ENCODE results near the gene TACC2. TPM values are rescaled to one million over a fixed set of nuclear protein-coding genes. Genes with fewer than 3 reads are reported as not detected.

Gene TACC2
- total RNA-seq, 5 donors from 2014 or later (not counting 1 experiment from before 2014, with no cell fraction given), result 0.46 to 0.70 (median 0.60) TPM; not detected in 2

- Histone ChIP-seq H3K4me3 (ENCODE audit: control insufficient read depth in 1 of 2, extremely low read depth in 1 of 2, low read length in 1 of 2) (no peak overlapping the region), H3K27me3 (replicated peaks in 1 of 2; ENCODE audit: control insufficient read depth in 2 of 2, extremely low read depth in 1 of 2, insufficient read depth in 2 of 2, low read length in 1 of 2) (peaks cover 0 to 23% of the 10 kb centered on the region in 2 experiments), H3K27ac (ENCODE audit: low read length) (no peak overlapping the region), H3K36me3 (ENCODE audit: control insufficient read depth in 2 of 2, extremely low read depth in 1 of 2, insufficient read depth in 1 of 2, low read length in 1 of 2) (no peaks in the 10 kb centered on the region), H3K4me1 (ENCODE audit: control insufficient read depth in 1 of 2, extremely low read depth in 1 of 2, insufficient read depth in 2 of 2, low read length in 2 of 2) (peaks cover 0 to 28% of the 10 kb centered on the region in 2 experiments), H3K9me3 (no peaks in the 10 kb centered on the region)
- Mint-ChIP-seq H3K36me3 (no peaks in the 10 kb centered on the region), H3K4me3 (no peak overlapping the region), H3K27ac (no peak overlapping the region), H3K27me3 (peaks cover 0 to 4% of the 10 kb centered on the region in 2 donors), H3K9me3 (no peaks in the 10 kb centered on the region), H3K4me1 (peaks cover 12 to 17% (median 14%) of the 10 kb centered on the region in 3 donors)
- CTCF ChIA-PET, result no interaction called here
- ATAC-seq (replicated peaks in 1 of 4), result no peak
- WGBS (ENCODE audit: insufficient coverage), result 89% methylated on average over 9 of the region's 12 CpGs
- POLR2A ChIA-PET, result no interaction called here
- no peak for DNase-seq
These were observed 305.8 kb downstream of the TACC2 start for GRCh38 chr10:122294511-122295450.

DNA sequence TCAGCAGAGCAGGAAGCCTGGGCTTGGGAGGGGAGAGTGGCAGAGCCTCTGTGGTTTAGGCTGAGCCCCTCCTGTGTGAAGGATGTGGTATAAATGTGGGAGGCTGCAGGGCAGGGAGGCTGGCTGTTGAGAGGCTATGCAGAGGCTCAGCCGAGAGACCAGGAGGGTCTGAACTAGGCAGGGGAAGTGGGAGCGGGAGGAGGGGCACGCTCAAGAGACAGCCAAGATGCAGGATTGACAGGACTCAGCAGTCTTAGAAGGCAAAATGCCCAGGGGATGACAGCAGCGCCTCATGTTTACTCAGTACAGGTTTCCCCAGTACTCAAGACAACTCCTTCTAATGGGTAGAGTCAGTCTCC is 306.5 kb downstream of the TACC2 start:
- DNase-seq (no peak), ATAC-seq (replicated peaks in 1 of 4) (no peak)
- Histone ChIP-seq H3K27ac (ENCODE audit: low read length) (no peak overlapping the region), H3K36me3 (ENCODE audit: control insufficient read depth in 2 of 2, extremely low read depth in 1 of 2, insufficient read depth in 1 of 2, low read length in 1 of 2) (no peaks in the 10 kb centered on the region), H3K9me3 (no peaks in the 10 kb centered on the region), H3K4me1 (ENCODE audit: control insufficient read depth in 1 of 2, extremely low read depth in 1 of 2, insufficient read depth in 2 of 2, low read length in 2 of 2) (peaks cover 0 to 28% of the 10 kb centered on the region in 2 experiments), H3K4me3 (ENCODE audit: control insufficient read depth in 1 of 2, extremely low read depth in 1 of 2, low read length in 1 of 2) (no peak overlapping the region), H3K27me3 (replicated peaks in 1 of 2; ENCODE audit: control insufficient read depth in 2 of 2, extremely low read depth in 1 of 2, insufficient read depth in 2 of 2, low read length in 1 of 2) (peaks cover 0 to 23% of the 10 kb centered on the region in 2 experiments)
- Mint-ChIP-seq H3K9me3 (no peaks in the 10 kb centered on the region), H3K36me3 (no peaks in the 10 kb centered on the region), H3K27me3 (peaks cover 0 to 4% of the 10 kb centered on the region in 2 donors), H3K4me3 (no peak overlapping the region), H3K4me1 (peaks cover 12 to 17% (median 14%) of the 10 kb centered on the region in 3 donors), H3K27ac (no peak overlapping the region)
- 0% methylated on average over 1 of the region's 4 CpGs for WGBS (ENCODE audit: insufficient coverage)
- ChIA-PET POLR2A (no interaction called here), CTCF (no interaction called here)

GRCh38 chr10:122296363-122297120 is 307.6 kb downstream of the TACC2 start:
- WGBS (ENCODE audit: insufficient coverage), result 91% methylated on average over 4 of the region's 8 CpGs
- H3K36me3 ChIP-seq (ENCODE audit: control insufficient read depth in 2 of 2, extremely low read depth in 1 of 2, insufficient read depth in 1 of 2, low read length in 1 of 2), result no peaks in the 10 kb centered on the region
- ChIA-PET CTCF (interaction anchor here (0.6 to 3.6 kb wide), 6 partner anchors 138 to 273 kb away, joined by 3 to 55 read pairs (median 10); no protein-coding TSS in a partner anchor), POLR2A (no interaction called here)
- H3K9me3 Mint-ChIP-seq, result no peaks in the 10 kb centered on the region
- no peak overlapping the region for H3K27ac ChIP-seq (ENCODE audit: low read length)
- H3K9me3 ChIP-seq, result no peaks in the 10 kb centered on the region
- H3K36me3 Mint-ChIP-seq, result no peaks in the 10 kb centered on the region
- ATAC-seq (replicated peaks in 1 of 4) (no peak), DNase-seq (no peak)
- H3K27ac Mint-ChIP-seq, result no peak overlapping the region
- H3K4me1 ChIP-seq (ENCODE audit: control insufficient read depth in 1 of 2, extremely low read depth in 1 of 2, insufficient read depth in 2 of 2, low read length in 2 of 2), result peaks cover 0 to 28% of the 10 kb centered on the region in 2 experiments
- no peak overlapping the region for H3K4me3 Mint-ChIP-seq
- peaks cover 12 to 17% (median 14%) of the 10 kb centered on the region in 3 donors for H3K4me1 Mint-ChIP-seq
- peaks cover 0 to 19% of the 10 kb centered on the region in 2 experiments for H3K27me3 ChIP-seq (replicated peaks in 1 of 2; ENCODE audit: control insufficient read depth in 2 of 2, extremely low read depth in 1 of 2, insufficient read depth in 2 of 2, low read length in 1 of 2)
- H3K27me3 Mint-ChIP-seq, result peaks cover 0 to 4% of the 10 kb centered on the region in 2 donors
- H3K4me3 ChIP-seq (ENCODE audit: control insufficient read depth in 1 of 2, extremely low read depth in 1 of 2, low read length in 1 of 2), result no peak overlapping the region

DNA sequence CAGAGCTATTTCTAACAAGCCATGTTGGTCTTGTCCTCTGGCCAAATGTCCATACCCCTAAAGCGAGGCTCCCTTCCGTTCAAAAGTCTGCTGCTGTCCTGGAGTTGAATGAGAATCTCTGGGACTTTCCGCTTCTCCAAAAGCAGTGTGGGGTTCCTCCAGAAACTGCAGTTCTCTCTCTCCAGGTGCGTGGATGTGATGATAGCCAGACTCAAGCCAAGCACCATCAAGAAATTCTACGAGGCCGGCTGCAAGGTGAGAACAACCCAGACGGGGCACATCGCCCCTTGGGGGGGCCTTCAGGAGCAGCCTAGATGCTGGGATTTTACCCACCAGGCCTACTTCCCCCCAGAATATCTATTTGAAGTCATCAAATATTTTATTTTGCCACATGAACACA is 308.6 kb downstream of the TACC2 start:
- H3K36me3 Mint-ChIP-seq, result no peaks in the 10 kb centered on the region
- DNase-seq, result no peak
- Histone ChIP-seq H3K4me3 (ENCODE audit: control insufficient read depth in 1 of 2, extremely low read depth in 1 of 2, low read length in 1 of 2) (no peak overlapping the region), H3K36me3 (ENCODE audit: control insufficient read depth in 2 of 2, extremely low read depth in 1 of 2, insufficient read depth in 1 of 2, low read length in 1 of 2) (no peaks in the 10 kb centered on the region), H3K9me3 (no peaks in the 10 kb centered on the region), H3K4me1 (ENCODE audit: control insufficient read depth in 1 of 2, extremely low read depth in 1 of 2, insufficient read depth in 2 of 2, low read length in 2 of 2) (peaks cover 0 to 28% of the 10 kb centered on the region in 2 experiments), H3K27me3 (replicated peaks in 1 of 2; ENCODE audit: control insufficient read depth in 2 of 2, extremely low read depth in 1 of 2, insufficient read depth in 2 of 2, low read length in 1 of 2) (peaks cover 0 to 19% of the 10 kb centered on the region in 2 experiments), H3K27ac (ENCODE audit: low read length) (no peak overlapping the region)
- 80% methylated on average over 5 of the region's 8 CpGs for WGBS (ENCODE audit: insufficient coverage)
- no peak for ATAC-seq (replicated peaks in 1 of 4)
- peaks cover 0 to 4% of the 10 kb centered on the region in 2 donors for H3K27me3 Mint-ChIP-seq
- H3K9me3 Mint-ChIP-seq, result no peaks in the 10 kb centered on the region
- POLR2A ChIA-PET, result no interaction called here
- no peak overlapping the region for H3K4me3 Mint-ChIP-seq
- CTCF ChIA-PET, result interaction anchor here (1.0 to 3.6 kb wide), 5 partner anchors 137 to 272 kb away, joined by 3 to 55 read pairs (median 17); no protein-coding TSS in a partner anchor
- H3K27ac Mint-ChIP-seq, result no peak overlapping the region
- H3K4me1 Mint-ChIP-seq, result peaks cover 12 to 17% (median 14%) of the 10 kb centered on the region in 3 donors

DNA sequence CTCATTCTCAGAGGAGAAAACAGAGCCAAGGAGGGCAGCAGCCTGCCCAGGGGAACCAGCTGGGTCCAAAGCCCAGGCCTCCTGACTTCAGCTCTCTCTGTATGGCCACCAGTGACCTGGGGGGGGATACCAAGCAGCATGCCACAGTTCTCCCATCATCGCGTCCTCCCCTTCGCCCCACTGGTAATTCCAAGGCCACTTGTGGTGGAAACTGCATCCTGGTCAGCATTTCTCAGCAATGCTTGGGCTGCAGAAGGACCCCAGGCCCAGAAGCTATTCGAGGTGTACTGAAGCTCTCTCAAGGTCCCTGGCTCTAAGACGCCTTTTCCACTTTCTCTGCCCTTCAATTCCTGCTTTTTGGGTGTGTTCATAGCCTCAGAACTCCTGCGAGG is 309.2 kb downstream of the TACC2 start:
- ChIA-PET POLR2A (no interaction called here), CTCF (interaction anchor here (1.0 to 3.6 kb wide), 12 partner anchors 9 to 405 kb away, joined by 3 to 55 read pairs (median 5); no protein-coding TSS in a partner anchor)
- H3K36me3 ChIP-seq (ENCODE audit: control insufficient read depth in 2 of 2, extremely low read depth in 1 of 2, insufficient read depth in 1 of 2, low read length in 1 of 2), result no peaks in the 10 kb centered on the region
- H3K4me1 ChIP-seq (ENCODE audit: control insufficient read depth in 1 of 2, extremely low read depth in 1 of 2, insufficient read depth in 2 of 2, low read length in 2 of 2), result peaks cover 0 to 28% of the 10 kb centered on the region in 2 experiments
- H3K4me3 ChIP-seq (ENCODE audit: control insufficient read depth in 1 of 2, extremely low read depth in 1 of 2, low read length in 1 of 2), result no peak overlapping the region
- peaks cover 0 to 19% of the 10 kb centered on the region in 2 experiments for H3K27me3 ChIP-seq (replicated peaks in 1 of 2; ENCODE audit: control insufficient read depth in 2 of 2, extremely low read depth in 1 of 2, insufficient read depth in 2 of 2, low read length in 1 of 2)
- no peak for ATAC-seq (replicated peaks in 1 of 4)
- H3K27me3 Mint-ChIP-seq, result peaks cover 0 to 4% of the 10 kb centered on the region in 2 donors
- H3K9me3 Mint-ChIP-seq, result no peaks in the 10 kb centered on the region
- H3K4me1 Mint-ChIP-seq, result peaks cover 12 to 17% (median 14%) of the 10 kb centered on the region in 3 donors
- no peaks in the 10 kb centered on the region for H3K9me3 ChIP-seq
- H3K27ac Mint-ChIP-seq, result no peak overlapping the region
- H3K4me3 Mint-ChIP-seq, result no peak overlapping the region
- no peak overlapping the region for H3K27ac ChIP-seq (ENCODE audit: low read length)
- 73% methylated on average over 3 of the region's 6 CpGs for WGBS (ENCODE audit: insufficient coverage)
- no peaks in the 10 kb centered on the region for H3K36me3 Mint-ChIP-seq
- no peak for DNase-seq
